HG02840 (cell line): Measurements from ENCODE around the gene SLC40A1.

Source experiments
- ATAC-seq: cut with Tn5 transposase; IDR thresholded peaks from one replicate; pipeline ENCODE4 v1.9.1; 2021; ENCODE audit warnings: mild to moderate bottlenecking, moderate library complexity, moderate number of reproducible peaks; ENCODE audit not compliant: unreplicated experiment, low FRiP score

Gene SLC40A1

GRCh38 chr2:189517847-189518535, 62.6 kb downstream of the SLC40A1 start:
- no peak for ATAC-seq

GRCh38 chr2:189516546-189516945, 64.0 kb downstream of the SLC40A1 start:
- ATAC-seq: no peak

GRCh38 chr2:189515264-189515663, 65.3 kb downstream of the SLC40A1 start:
- no peak for ATAC-seq

DNA sequence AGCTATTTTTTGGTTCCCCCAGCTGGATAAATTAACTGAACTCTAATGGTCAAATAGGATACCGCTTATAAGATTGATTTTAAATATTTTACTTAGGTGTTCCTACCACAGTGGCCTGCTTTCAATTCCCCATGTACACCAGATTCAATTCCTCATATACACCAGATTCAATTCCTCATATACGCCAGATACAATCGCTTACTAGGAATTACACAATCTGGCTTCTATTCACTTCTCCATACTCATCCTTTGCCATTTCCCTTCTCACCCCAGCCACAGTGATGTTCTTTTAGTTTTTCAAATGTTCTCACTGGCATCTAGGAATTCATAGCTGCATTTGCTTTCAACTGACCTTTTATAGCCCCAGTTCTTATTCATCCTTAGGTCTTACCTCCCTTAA, 66.5 kb downstream of the SLC40A1 start:
- ATAC-seq: no peak

GRCh38 chr2:189512879-189513278, 67.7 kb downstream of the SLC40A1 start:
- ATAC-seq: no peak

DNA sequence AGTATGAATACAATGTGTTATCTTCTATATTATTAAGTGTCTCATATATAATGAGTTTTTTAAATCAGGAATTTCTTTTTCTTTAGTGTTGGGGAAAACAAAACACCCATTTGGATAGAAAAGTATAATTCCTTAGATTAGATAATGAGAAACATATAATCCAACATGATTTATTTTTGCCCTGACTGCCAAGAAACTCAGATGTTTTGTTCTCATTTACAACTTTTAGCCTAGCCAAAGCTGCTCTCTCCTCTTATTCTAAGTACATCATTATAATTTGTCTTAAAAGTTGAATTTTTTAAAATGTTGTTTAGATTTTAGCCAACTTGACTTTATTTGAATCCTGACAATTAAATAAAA, 68.6 kb downstream of the SLC40A1 start:
- ATAC-seq: no peak

DNA sequence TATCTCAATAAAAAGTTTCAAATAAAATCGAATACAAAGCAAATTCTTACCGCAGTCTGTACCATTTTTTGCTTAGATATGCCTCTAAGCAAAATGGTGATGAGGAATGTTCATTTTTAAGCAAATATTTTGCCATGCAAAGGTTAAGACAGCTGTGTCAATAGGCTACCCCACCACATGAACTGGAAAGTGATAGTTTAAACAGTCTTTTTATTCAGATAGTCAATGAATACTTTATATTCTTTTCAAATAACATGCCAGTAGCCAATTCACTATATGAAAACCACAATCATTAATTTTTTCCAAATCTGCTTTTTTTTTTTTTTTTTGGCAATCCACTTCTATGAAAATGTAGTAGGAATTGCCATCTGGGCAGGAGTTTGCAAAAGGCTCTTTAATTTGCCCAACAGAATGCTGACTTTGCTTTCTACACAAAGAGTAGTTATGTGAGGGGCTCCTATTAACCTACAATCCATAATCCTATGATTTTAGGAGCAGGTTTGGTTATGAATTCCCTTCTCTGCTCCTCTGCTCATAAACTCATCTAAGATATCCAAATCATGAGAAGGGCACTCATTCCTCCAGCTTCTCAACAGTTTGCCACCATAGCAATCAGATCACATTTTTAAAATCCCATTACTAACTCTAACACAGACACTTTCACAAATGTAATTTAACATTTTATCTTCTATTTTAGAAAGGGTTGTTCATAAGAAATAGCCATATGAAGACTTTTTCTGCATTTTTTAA, 69.2 kb downstream of the SLC40A1 start:
- no peak for ATAC-seq
